Measurements from ENCODE around the gene TFF2.

GRCh38 chr21:42382915-42383314, 32.1 kb upstream of the TFF2 start:
- TF ChIP-seq POLR2A (IDR thresholded peaks at IDR 0.05; ENCODE audit: low read depth, low read length) (no peak), TAF1 (IDR thresholded peaks at IDR 0.05; ENCODE audit: low read depth, low read length) (no peak), POLR2AphosphoS5 (IDR thresholded peaks at IDR 0.05; ENCODE audit: low read depth, low read length) (peak; percentile 55), POU2F2 (IDR thresholded peaks at IDR 0.05; ENCODE audit: low read depth, low read length) (no peak), SPI1 (IDR thresholded peaks at IDR 0.05; ENCODE audit: low read depth, low read length) (no peak)

All from GM12891 (cell line).